Measurements from ENCODE around the gene C4orf54. TPM values are rescaled to one million over a fixed set of nuclear protein-coding genes. Genes with fewer than 3 reads are reported as not detected.

Gene C4orf54
- total RNA-seq, 4 donors from 2014 or later: under 0.01 to 3.6 (median 0.60) TPM

GRCh38 chr4:99612281-99612680 is 45.3 kb downstream of the C4orf54 start:
- Histone ChIP-seq H3K27ac (no peak overlapping the region), H3K4me3 (no peak overlapping the region), H3K36me3 (no peaks in the 10 kb centered on the region), H3K27me3 (no peaks in the 10 kb centered on the region), H3K9me3 (no peaks in the 10 kb centered on the region), H3K4me1 (peaks cover 0 to 29% (median 7%) of the 10 kb centered on the region in 3 donors)
- ATAC-seq: no peak
- 77 to 80% methylated on average over 3 of the region's 3 CpGs for WGBS, 2 donors (ENCODE audit: low coverage in 1 of 2)
- TF ChIP-seq EP300 (IDR thresholded peaks at IDR 0.05) (no peak), POLR2A (IDR thresholded peaks at IDR 0.05) (no peak), POLR2AphosphoS5 (IDR thresholded peaks at IDR 0.05) (no peak)
- TF ChIP-seq, protein P1, sequence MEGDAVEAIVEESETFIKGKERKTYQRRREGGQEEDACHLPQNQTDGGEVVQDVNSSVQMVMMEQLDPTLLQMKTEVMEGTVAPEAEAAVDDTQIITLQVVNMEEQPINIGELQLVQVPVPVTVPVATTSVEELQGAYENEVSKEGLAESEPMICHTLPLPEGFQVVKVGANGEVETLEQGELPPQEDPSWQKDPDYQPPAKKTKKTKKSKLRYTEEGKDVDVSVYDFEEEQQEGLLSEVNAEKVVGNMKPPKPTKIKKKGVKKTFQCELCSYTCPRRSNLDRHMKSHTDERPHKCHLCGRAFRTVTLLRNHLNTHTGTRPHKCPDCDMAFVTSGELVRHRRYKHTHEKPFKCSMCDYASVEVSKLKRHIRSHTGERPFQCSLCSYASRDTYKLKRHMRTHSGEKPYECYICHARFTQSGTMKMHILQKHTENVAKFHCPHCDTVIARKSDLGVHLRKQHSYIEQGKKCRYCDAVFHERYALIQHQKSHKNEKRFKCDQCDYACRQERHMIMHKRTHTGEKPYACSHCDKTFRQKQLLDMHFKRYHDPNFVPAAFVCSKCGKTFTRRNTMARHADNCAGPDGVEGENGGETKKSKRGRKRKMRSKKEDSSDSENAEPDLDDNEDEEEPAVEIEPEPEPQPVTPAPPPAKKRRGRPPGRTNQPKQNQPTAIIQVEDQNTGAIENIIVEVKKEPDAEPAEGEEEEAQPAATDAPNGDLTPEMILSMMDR (IDR thresholded peaks at IDR 0.05): no peak

GRCh38 chr4:99610605-99611175 is 46.9 kb downstream of the C4orf54 start:
- Histone ChIP-seq H3K27ac (no peak overlapping the region), H3K36me3 (no peaks in the 10 kb centered on the region), H3K9me3 (no peaks in the 10 kb centered on the region), H3K4me3 (no peak overlapping the region), H3K27me3 (no peaks in the 10 kb centered on the region), H3K4me1 (peaks cover 0 to 25% (median 7%) of the 10 kb centered on the region in 3 donors)
- peak; percentile 87 for TF ChIP-seq POLR2AphosphoS5 (IDR thresholded peaks at IDR 0.05)
- TF ChIP-seq POLR2A (IDR thresholded peaks at IDR 0.05): no peak
- 58 to 68% methylated on average over 5 of the region's 5 CpGs for WGBS, 2 donors (ENCODE audit: low coverage in 1 of 2)
- ATAC-seq: peak; percentile 65

DNA sequence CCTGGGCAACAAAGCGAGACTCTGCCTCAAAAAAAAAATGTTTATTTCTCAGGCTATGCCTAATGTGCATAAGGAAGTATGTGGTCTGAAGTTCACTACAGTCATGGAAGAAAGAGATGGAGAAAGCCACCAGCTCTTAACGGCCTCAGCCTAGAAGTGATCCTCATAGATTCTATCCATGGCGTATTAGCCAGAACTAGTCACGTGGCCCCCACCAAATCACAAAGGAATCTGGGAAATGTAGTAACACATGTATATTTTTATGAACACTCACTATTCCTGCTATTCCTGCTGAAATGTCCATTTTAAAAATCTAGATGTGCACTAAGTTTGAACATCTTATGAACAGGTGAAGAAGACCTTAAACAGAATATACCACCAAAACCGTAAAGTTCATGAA is 49.2 kb downstream of the C4orf54 start:
- Histone ChIP-seq H3K27ac (no peak overlapping the region), H3K4me1 (peaks cover 0 to 13% (median 7%) of the 10 kb centered on the region in 3 donors), H3K9me3 (no peaks in the 10 kb centered on the region), H3K27me3 (no peaks in the 10 kb centered on the region), H3K4me3 (no peak overlapping the region), H3K36me3 (no peaks in the 10 kb centered on the region)
- no peak for ATAC-seq
- no peak for TF ChIP-seq POLR2A (IDR thresholded peaks at IDR 0.05)
- no peak for TF ChIP-seq EP300 (IDR thresholded peaks at IDR 0.05)
- no peak for TF ChIP-seq POLR2AphosphoS5 (IDR thresholded peaks at IDR 0.05)
- TF ChIP-seq, protein P1 (IDR thresholded peaks at IDR 0.05): no peak
- WGBS, 2 donors (ENCODE audit: low coverage in 1 of 2): 73 to 87% methylated on average over 4 to 5 of the region's 5 CpGs

Other genes starting within 250 kb of the C4orf54 start
- 1 to 10 TPM in 2 of 4 donors, under 1 TPM in 1, not detected in 1; 0.13 to 9.9 (median 1.2) TPM for gene ADH7, start 222.5 kb downstream of the C4orf54 start, total RNA-seq
- gene C4orf17, start 146.8 kb downstream of the C4orf54 start, total RNA-seq: not detected
- gene TRMT10A, start 93.8 kb downstream of the C4orf54 start, total RNA-seq: 10 to 100 TPM in 1 of 4 donors, 1 to 10 TPM in 3; 3.8 to 10.2 (median 5.7) TPM
- 1 to 10 TPM in 2 of 4 donors, under 1 TPM in 2; 0.16 to 3.5 (median 1.2) TPM for gene MTTP, start 83.0 kb downstream of the C4orf54 start, total RNA-seq
- 1 to 10 TPM in 3 of 4 donors, under 1 TPM in 1; 0.73 to 6.3 (median 1.8) TPM for gene DAPP1, start 159.0 kb upstream of the C4orf54 start, total RNA-seq
- gene LAMTOR3, start 236.6 kb upstream of the C4orf54 start, total RNA-seq: 10 to 100 TPM; 34.5 to 64.8 (median 53.1) TPM